HG03039 (cell line): ENCODE results near the gene EPM2A.
"Not testable (repeated sequence)": the region's sequence is repeated elsewhere in the genome, so short reads cannot be mapped to it uniquely, and the experiment has no call there.

Source experiments
- ATAC-seq: cut with Tn5 transposase; IDR thresholded peaks from one replicate; pipeline ENCODE4 v1.9.1; 2021; ENCODE audit warnings: mild to moderate bottlenecking, moderate library complexity; ENCODE audit not compliant: unreplicated experiment

Gene EPM2A

DNA sequence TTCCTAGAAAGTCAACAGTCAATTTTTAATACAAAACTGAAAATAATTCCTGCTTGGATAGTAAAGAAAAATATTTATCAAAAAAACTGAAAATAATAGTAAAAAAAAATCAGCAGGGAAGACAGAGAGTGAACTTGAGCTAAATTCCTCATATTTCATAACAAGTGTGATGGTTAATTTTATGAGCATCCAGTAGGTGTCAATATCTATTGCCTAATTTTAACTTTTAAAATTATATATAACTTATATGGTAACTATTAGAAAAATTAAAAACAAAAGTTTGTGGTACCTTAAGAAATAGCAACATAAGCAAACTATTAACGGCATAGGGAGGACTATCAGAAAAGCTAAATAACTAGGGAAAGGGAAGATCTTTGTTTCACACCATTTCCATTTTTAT lies 2.1 kb downstream of the EPM2A start:
- ATAC-seq, result no peak

DNA sequence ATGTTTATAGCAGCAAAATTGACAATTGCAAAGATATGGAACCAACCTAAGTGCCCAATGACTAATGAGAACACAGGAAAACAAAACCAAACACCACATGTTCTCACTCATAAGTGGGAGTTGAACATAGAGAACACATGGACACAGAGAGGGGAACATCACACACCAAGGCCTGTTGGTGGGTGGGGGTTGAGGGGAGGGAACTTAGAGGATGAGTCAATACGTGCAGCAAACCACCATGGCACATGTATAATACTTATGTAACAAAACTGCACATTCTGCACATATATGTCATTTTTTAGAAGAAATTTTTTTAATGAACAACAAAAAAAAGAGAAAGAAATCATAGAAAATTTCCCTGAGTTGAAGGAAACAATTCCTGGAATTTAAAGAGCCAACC lies 3.9 kb downstream of the EPM2A start:
- no peak for ATAC-seq

DNA sequence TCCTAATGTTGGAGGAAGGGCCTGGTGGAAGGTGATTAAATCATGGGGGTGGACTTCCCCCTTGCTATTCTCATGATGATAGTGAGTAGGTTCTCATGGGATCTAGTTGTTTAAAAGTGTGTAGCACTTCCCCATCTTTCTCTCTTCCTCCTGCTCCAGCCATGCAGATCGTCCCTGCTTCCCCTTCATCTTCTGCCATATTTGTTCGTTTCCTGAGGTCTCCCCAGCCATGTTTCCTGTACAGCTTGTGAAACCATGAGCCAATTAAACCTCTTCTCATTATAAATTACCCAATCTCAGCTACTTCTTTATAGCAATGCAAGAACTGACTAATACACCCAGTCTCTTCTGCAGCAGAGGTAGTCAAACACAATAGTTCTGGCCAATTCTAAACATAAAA lies 5.4 kb downstream of the EPM2A start:
- ATAC-seq, result no peak

DNA sequence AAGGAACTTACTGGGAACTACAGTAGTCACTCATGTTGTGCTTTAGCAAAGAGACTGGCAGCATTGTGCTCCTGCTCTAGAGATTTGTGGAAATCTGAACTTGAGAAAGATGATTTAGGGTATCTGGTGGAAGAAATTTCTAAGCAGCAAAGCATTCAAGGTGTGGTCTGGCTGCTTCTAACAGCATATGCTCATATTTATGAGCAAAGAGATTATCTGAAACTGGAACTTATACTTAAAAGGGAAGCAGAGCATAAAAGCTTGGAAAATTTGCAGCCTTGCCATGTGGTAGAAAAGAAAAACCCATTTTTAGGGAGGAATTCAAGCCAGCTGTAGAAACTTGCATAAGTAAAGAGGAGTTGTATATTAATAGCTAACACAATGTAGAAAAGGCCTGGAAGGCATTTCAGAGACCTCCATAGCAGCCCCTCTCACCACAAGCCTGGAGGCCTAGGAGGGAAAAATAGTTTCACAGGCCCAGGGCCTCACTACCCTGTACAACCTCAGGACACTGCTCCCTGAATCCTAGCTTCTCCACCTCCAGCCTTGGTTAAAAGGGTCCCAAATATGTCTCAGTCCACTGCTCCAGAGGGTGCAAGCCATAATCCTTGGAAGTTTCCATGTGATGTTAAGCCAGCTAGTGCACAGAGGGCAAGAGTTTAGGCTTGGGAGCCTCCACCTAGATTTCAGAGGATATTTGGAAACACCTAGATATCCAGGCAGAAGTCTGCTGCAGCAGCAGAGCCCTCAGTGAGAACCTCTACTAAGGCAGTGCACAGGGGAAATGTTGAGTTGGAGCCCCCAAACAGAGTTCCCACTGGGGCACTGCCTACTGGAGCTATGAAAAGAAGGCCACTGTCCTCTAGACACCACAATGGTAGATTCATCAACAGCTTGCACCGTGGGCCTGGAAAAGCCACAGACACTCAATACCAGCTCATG lies 6.6 kb downstream of the EPM2A start:
- ATAC-seq, result no peak

DNA sequence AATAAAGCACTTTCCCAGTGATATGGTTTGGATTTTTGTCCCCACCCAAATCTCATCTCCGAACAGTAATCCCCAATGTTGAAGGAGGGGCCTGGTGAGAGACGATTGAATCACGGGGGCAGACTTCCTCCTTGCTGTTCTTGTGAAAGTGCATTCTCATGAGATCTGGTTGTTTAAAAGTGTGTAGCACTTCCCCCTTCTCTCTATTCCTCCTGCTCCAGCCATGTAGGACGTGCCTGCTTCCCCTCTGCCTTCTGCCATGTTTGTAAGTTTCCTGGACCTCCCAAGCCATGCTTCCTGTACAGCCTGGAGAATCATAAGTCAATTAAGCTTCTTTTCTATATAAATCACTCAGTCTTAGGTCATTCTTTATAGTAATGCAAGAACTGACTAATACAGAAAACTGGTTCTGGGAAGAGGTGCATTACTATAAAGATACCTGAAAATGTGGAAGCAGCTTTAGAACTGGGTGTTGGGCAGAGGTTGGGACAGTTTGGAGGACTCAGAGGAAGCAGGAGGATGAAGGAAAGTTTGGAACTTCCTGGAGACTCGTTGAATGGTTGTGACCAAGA lies 7.4 kb downstream of the EPM2A start:
- no peak for ATAC-seq

DNA sequence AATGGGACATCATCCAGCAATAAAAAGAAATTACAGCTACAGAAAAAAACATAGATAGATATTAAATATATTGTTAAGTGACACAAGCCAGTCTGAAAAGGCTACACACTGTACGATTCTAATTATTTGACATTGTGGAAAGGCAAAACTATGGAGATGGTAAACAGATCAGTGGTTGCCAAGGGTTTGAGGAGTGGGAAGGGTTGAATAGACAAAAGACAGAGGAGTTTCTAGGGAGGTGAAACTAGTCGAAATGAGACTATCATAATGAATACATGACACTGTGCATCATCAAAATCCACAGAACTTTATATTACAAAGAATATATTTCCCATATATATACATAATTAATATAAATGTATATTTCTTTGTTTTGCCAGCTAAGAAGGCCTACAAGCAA lies 9.8 kb downstream of the EPM2A start:
- ATAC-seq, result no peak

DNA sequence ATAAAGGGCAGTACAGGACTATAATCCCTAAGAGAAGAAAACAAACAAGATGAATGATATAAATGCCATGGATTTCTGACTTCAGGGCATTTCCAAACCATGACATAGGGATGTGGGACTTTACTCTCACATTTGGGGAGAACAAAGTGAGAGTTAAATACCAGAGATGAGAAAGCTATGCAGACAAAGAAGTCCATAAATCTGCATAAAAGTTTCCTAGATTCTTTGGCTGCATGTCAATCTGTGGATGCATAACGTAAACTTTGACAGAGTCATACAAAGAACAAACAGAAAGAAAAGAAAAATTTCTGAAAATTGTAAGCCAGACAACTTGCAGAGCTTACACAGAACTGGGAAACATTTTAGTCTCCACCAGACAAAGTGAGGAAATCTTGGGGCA lies 11.7 kb downstream of the EPM2A start:
- ATAC-seq, result no peak

DNA sequence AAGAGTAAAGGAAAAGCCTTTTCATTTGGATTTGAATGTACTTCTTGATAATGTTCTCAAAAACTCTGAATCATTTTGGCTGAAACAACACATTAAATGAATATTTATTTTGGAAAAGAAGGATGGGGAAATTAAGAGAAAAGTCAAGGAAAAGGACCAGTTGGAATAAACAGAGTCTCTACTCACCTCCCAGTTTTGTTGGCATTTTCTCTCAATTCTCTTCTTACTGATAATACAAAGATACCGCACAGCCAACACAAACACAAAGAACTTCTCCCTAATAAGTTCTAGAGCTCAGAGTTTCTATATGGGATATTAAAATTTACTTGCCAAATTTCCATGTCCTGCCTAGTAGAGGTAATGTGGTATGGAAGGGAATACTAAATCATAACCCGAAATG lies 13.1 kb downstream of the EPM2A start:
- ATAC-seq, result no peak

DNA sequence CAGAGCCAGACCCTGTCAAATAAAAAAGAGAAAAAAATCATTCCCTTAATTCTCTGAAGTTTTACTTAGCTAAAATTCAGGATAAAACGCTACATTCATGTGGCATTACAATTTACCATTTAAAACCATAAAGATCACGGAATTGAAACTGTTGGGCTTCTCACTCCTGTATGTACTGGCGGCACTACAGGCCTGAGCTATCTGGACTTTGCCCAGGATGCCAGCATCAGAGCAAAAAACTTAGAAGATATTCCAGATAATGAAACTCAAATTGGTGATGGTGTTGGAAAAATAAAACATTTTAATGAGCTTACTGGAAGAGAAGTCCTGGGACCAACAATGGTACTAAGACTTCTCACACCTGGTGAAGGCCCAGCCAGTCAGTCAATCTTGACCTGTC lies 14.2 kb downstream of the EPM2A start:
- no peak for ATAC-seq

DNA sequence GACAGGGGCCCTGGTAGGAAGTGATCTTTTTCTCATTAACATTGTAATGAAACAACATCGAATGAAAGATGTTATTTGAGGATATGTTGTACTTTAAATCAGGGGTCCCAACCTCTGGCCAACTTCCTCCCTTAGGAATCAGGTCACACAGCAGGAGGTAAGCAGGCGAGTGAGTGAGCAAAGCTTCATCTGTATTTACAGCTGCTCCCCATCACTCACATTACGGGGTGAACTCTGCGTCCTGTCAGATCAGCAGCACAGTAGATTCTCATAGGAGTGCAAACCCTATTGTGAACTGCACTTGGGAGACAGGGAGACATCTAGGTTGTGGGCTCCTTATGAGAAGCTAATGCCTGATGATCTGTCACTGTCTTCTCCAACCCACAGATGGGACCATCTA lies 19.9 kb downstream of the EPM2A start:
- ATAC-seq, result no peak

DNA sequence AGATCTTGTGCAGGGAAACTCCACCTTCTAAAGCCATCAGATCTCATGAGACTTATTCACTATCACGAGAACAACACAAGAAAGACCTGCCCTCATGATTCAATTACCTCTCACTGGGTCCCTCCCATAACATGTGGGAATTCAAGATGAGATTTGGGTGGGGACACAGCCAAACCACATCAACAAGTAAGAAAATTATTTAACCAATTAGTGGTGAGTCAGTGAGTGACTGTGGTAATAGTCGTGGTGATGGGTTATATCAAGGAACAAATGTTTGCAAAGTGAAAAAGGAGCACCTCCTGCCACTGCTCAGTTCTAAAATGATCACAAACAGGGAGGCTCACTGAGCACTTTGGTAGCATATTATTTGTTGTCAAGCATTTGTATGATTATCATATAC lies 20.6 kb downstream of the EPM2A start:
- no peak for ATAC-seq

DNA sequence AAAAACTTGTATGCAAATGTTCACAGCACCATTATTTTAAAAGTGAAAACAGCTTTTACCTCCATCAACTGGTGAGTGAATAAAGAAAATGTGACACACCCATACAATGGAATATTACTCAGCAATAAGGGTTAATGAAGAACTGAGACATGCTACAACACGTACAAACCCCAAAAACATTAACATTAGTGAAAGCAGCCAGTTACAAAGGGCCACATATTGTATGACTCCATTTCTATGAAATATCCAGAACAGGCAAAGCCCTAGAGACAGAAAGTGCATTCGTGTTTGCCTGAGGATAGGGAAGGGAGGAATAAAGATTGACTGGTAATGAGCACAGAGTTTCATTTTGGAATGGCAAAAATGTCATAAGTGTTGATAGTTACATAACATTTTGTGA lies 21.5 kb downstream of the EPM2A start:
- ATAC-seq, result no peak

DNA sequence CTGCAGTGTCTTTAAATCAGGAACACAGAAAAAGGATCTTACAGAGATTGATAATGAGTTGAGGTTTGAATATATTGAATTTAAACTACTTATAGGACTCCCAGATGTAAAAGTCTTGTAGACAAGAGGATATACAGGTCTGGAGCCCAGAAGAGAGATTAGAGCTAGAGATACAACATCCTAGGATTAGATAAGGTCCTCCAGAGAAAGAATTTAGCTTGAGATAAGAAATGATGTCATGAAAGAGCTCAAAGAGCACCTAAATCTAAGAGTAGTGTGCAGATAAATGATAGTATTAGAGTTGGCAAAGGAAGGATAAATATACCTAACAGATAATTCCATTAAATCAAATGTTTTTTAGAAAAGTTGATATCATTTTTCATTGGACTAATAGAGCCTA lies 23.9 kb downstream of the EPM2A start:
- no peak for ATAC-seq

DNA sequence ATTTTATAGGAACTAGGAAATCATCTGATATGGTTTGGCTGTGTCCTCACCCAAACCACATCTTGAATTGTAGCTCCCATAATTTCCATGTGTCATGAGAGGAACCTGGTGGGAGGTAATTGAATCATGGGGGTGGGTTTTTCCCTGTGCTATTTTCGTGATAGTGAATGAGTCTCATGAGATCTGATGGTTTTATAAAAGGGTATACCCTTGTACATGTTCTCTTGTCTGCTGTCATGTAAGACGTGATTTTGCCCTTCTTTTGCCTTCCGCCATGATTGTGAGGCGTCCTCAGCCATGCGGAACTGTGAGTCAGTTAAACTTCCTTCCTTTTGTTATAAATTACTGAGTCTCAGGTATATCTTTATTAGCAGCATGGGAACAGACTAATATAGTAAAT lies 27.9 kb downstream of the EPM2A start:
- ATAC-seq, result no peak

DNA sequence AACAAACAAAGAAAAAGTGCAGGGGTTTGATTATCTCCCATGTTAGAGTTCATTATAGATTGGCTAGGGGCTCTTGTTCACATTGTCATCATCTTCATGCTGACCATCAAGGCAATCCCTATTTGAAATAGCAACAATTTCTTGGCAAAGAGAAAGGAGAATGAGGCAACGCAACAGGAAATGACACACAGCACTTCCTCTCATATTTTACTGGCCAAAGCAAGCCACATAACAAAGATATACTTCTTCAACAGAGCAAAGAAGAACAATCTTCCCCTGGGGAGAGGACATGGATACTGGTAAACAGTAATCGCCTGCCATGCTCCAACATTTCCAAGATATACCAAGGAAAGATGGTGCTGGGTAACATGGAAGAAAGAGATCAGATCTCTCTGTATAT lies 29.8 kb downstream of the EPM2A start:
- no peak for ATAC-seq

DNA sequence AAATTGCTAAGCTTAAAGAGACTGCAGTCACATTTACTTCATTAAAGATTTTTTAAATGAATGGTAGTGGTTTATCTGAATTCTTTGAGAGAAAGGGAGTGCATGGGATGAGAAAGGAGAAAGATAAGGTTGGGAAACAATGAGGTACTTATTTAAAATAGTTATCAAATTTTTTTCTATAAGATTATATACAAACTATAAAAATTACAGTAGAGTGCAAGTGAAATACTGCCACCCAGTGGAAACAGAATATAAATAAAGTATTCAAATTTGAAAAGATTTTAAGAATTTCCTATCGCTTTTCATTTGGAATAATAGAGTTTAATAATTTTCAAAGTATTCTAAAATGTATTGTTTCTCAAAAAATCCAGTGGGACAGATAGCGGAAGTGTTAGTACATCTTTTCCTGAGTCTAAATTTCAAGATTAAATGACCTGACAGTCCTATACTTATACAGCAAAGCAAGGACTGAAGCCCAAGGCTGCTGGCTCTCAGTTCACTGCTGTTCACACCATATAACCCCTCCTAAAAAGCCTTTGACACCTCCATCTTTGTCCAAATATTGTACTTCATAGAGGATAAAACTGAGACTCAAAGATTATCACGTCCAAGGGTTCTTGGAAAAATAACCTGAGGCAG lies 31.1 kb downstream of the EPM2A start:
- no peak for ATAC-seq

DNA sequence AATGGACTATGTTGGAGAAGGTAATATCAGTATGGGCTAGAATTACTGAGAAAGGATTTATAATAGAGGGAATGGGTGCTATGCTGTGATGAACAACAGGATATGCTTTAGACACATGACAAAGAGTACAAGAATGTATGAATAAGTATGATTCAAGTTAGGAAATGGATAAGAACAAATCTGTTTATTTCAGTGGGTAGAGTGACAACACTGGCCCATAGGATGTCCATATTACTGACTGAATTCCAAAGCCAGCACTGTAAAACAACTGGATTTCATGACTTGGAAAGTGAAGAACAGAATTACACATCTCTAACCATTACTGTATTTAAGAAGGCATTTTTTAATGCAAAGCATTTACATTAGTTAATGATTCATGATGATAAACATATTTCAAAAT lies 35.9 kb downstream of the EPM2A start:
- no peak for ATAC-seq

DNA sequence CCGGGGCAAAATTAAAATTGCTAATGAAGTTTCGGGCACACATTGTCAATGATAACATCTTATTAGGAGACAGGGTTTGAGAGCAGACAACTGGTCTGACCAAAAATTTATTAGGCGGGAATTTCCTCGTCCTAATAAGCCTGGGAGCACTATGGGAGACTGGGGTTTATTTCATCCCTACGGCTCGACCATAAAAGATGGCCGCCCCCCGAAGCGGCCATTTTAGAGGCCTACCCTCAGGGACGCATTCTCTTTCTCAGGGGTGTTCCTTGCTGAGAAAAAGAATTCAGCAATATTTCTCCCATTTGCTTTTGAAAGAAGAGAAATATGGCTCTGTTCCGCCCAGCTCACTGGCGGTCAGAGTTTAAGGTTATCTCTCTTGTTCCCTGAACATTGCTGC lies 37.9 kb downstream of the EPM2A start:
- ATAC-seq, result not testable (repeated sequence)

DNA sequence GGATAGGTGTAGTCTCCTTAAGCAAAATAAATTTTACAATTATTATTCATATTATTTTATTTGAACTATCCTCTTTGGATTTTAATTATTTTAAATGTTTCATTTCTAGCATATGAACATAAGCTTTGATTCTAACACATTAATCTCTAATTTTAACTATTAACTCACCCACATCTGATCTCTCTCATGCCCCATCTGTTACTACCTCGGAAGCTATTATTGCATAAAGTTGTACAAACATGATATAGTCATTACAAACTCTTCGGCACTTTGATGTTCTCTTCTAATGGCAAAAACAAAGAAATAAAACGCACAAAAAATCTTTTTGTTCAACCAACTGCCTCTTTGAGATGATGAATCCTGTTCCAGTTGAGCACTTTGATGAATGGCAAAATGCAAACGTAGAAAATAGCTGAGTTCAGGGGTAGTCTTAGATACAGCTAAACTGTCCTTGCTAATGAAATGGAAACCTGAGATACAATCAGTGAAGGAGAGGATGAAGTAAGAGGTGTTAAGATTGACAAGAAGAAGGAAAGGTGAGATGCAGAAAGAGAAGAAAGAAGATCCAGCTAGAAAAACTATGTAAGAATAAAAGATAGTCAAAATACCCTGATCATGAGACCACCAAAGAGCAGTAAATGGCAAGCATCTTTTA lies 41.1 kb downstream of the EPM2A start:
- ATAC-seq, result no peak

DNA sequence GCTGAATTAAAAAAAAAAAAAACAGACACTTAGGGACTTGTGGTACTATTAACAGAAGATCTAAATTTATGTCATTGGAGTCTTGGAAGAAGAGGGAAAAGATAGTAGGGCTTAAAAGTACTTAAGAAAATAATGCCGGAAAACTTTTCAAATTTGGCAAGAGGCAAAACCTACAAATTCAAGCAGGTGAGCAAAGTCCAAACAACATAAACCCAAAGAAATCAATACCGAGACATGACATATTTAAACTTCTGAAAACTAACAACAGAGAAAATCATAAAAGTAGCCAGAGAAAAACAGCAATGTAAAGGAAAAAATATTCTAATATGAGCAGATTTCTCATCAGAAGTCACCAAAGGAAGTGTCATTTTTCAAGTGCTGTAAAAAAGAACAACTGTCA lies 44.4 kb downstream of the EPM2A start:
- ATAC-seq, result no peak

DNA sequence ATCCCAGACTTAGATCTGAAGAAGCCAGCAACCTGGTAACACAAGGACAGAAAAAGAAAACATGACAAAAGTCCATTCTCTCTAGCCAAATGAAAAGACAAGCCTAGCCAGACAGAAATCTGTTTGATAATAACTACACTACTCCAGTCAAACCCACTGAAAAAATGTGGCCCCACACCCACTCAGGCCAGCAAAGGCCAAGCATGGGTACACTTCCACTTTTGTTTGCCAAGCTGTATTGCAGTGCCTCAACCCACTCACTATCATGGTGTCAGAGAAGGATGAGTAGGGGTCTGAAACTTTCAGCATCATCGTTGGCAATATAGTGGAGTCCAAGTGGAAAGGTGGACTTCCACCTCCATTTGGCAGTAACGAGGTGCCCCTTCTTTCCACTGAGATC lies 45.8 kb downstream of the EPM2A start:
- ATAC-seq, result no peak

DNA sequence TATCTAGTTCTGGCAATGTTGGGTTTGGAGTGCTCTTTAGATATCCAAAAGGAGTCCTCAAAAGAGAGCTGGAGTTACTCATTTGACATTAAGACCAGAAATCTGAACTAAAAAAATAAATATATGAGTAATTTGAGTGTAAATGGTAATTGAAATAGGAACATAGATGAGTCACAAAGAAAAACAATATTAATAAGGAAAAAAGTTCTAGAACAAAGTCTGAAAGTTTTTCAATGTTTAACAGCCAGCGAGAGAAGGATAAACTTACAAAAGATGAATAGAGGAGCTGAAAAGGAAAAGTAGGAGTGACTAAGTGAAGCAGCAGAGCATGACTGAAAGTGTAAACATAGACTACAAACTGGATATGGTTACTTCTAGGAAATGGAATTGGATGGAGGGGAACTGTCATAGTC lies 46.8 kb downstream of the EPM2A start:
- no peak for ATAC-seq
